Skin of body (tissue), 2 donors: ENCODE results near the gene TAF10. TPM values are rescaled to one million over a fixed set of nuclear protein-coding genes. Genes with fewer than 3 reads are reported as not detected.

Experiments
- DNase-seq: peaks from one replicate; lab custom pipeline; 2025; lab: John Stamatoyannopoulos, UW
- total RNA-seq: library from RNA; depleted of rRNA; stranded (reverse); fragments of >200 nt; gene quantifications from one replicate; pipeline ENCODE4 v1.2.3, GENCODE V29; 2014

TAF10 gene
- total RNA-seq, 1 donor from 2014 or later, result 15.3 TPM

GRCh38 chr11:6561288-6561687 is 50.7 kb downstream of the TAF10 start:
- no peak for DNase-seq

Other genes with a start within 250 kb of the TAF10 start
- 9.6 TPM for gene SMPD1, start 221.7 kb downstream of the TAF10 start, total RNA-seq
- gene APBB1, start 193.1 kb downstream of the TAF10 start, total RNA-seq, result 16.5 TPM
- gene HPX, start 171.2 kb downstream of the TAF10 start, total RNA-seq, result 1.9 TPM
- 21.4 TPM for gene TRIM3, start 138.3 kb downstream of the TAF10 start, total RNA-seq
- 28.6 TPM for gene ARFIP2, start 130.9 kb downstream of the TAF10 start, total RNA-seq
- 21.7 TPM for gene TIMM10B, start 130.7 kb downstream of the TAF10 start, total RNA-seq
- gene DNHD1, start 114.9 kb downstream of the TAF10 start, total RNA-seq, result 7.0 TPM
- gene RRP8, start 8.6 kb downstream of the TAF10 start, total RNA-seq, result 11.3 TPM
- gene ILK, start 8.4 kb downstream of the TAF10 start, total RNA-seq, result 104 TPM
- 29.9 TPM for gene TPP1, start 7.2 kb upstream of the TAF10 start, total RNA-seq
- 29.0 TPM for gene DCHS1, start 43.6 kb upstream of the TAF10 start, total RNA-seq
- 22.6 TPM for gene MRPL17, start 71.1 kb upstream of the TAF10 start, total RNA-seq
- gene OR2AG2, start 159.8 kb upstream of the TAF10 start, total RNA-seq, result 0.10 TPM
- not detected for gene OR2AG1, start 170.8 kb upstream of the TAF10 start, total RNA-seq
- gene OR6A2, start 187.5 kb upstream of the TAF10 start, total RNA-seq, result 0.20 TPM
- not detected for gene OR10A5, start 233.5 kb upstream of the TAF10 start, total RNA-seq